T-helper 1 cell (primary cell): ENCODE data around the gene THSD1.
"Not testable (repeated sequence)": the region's sequence is repeated elsewhere in the genome, so short reads cannot be mapped to it uniquely, and the experiment has no call there.

Source experiments
- DNase-seq, 5 donors: peaks; one replicate each; pipeline ENCODE4 v3.0.0-alpha.2; 2012 to 2020

THSD1 gene

DNA sequence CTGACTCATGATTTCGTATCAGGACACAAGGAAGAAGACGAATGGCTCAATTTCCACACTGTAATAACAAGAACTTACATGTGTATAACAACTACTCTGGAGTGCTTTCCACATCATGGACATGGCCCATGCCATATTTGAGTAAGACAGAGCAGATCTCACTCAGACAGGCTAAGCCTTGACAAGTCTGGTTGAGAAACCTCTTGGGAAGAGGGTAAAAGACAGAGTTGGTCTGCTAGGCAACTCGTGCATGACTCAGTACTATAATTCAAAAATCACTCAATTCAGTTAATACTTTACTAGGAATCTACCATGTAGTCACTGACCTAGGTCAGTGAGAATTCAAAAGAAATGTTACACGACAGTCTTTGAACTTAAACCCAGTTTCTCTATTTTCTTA lies 5.7 kb upstream of the THSD1 start:
- no peak for DNase-seq

DNA sequence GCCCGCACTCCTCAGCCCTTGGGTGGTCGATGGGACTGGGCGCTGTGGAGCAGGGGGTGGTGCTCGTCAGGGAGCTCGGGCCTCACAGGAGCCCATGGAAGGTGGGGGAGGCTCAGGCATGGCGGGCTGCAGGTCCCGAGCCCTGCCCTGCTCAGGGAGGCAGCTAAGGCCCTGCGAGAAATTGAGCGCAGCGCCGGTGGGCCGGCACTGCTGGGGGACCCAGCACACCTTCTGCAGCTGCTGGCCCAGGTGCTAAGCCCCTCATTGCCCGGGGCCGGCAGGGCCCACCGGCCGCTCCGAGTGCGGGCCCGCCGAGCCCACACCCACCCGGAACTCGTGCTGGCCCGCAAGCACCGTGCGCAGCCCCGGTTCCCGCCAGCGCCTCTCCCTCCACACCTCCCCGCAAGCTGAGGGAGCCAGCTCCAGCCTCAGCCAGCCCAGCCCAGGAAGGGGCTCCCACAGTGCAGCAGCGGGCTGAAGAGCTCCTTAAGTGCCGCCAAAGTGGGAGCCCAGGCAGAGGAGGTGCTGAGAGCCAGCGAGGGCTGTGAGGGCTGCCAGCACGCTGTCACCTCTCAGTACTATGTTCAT lies 2.2 kb upstream of the THSD1 start:
- not testable (repeated sequence) for DNase-seq

DNA sequence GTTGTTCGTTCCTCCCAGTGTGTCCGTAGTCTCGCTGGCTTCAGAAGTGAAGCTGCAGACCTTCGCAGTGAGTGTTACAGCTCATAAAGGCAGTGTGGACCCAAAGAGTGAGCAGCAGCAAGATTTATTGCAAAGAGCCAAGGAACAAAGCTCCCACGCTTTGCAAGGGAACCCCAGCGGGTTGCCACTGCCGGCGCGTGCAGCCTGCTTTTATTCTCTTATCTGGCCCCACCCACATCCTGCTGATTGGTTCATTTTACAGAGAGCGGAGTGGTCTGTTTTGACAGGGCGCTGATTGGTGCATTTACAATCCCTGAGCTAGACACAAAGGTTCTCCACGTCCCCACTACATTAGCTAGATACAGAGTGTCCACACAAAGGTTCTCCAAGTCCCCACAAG lies 1.5 kb upstream of the THSD1 start:
- DNase-seq: not testable (repeated sequence)

DNA sequence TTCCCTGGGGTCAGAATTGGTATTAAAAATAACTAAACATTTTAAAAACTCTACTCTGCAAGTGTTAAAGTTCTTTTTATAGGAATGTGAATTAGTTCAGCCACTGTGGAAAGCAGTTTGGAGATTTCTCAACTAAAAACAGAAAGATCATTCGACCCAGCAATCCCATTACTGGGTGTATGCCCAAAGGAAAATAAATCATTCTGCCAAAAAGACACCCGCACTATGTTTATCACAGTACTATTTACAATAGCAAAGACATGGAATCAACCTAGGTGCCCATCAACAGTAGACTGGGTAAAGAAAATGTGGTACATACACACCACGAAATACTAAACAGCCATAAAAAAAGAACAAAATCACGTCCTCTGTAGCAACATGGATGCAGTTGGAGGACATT lies 657 bp upstream of the THSD1 start:
- no peak for DNase-seq

DNA sequence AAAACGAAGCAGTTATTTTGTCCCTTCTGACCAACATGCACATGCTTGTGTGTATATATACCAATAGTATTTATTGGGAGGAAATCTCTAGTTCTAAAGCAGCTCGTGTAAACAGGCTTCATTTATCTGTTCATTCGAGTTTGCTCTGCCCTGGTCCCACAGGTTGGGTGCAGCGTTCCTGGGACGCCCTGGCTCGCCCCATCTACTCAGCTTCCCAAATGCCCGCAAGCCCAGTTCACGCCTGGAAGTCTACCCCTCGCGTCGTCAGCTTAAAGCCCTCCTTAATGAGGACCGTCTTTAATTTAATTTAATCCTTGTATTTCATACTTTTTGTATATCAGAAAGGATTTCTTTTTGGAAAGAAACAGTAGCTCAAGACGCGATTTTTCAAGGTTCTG lies 604 bp downstream of the THSD1 start:
- DNase-seq: no peak

DNA sequence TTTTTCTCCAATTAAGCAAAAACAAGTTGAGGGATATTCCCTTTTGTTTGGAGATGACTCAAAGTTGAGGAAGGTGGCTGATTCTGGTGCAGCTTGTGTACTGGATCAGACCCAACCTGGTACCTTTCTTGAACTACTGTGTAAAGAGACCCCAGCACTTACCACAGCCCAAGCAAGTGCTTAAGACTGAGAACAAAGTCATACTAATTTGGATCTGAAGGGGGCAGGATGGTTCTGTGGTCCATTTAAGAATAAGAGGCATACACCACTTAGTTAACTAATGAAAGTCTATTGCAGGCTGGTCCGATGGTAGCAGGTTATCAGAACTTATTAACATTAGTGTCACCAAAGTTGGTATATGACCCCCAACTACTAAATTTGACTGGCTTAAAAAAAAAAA lies 6.3 kb downstream of the THSD1 start:
- no peak for DNase-seq

DNA sequence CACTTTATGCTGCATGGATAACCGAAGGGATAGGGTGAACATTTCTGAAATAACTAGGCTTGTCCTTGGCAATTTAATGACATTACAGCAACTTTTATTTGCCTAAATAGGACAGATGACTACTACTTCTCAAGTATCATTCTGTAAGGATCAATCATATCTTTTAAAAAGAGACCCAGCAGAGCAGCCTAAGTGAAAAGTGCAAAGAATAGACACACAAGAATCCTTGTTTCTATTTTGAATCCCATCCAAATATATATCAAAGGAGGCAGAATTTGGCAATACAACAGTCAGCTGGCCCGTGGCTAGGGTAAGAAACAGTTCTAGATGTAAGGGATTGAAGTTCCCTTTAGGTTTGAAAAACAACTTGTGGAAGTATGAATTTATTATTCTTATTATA lies 6.9 kb downstream of the THSD1 start:
- DNase-seq: no peak

DNA sequence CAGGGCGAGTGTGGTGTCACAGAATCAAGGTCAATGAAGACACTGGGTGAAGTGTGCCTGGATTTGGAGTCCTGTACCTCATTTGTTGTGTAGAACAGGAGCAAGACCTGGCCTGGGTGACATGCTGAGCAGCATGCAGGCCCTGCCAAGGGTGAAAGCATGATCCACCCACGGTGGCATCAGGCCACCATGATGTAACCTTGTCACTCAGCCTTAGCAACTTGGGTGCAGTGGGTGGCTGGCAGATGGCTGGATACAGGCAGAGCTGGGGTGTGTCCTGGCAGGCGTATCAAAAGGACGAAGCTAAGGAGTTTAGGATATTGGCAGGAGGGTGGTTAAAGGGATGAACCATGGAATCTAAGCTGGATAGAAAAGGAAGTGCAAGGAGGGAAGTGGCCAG lies 10.3 kb downstream of the THSD1 start:
- no peak for DNase-seq

DNA sequence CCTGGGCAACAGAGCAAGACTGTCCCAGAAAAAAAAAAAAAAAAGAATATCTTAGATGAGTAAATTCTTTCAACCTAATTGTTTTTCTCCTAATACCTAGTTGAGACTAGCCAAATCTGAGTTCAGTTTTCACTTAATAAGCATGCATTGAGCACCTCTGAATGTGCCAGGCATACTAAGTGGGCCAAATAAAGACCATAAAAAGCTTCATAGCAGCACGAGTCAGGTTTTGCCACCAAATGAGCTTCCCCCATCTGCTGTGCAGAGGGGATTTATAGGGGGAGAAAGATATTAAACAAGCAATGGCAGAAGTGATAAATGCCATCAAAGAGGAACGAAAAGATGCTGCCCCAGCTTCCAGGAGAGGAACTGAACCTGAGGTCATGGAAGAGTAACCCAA lies 11.4 kb downstream of the THSD1 start:
- no peak for DNase-seq

DNA sequence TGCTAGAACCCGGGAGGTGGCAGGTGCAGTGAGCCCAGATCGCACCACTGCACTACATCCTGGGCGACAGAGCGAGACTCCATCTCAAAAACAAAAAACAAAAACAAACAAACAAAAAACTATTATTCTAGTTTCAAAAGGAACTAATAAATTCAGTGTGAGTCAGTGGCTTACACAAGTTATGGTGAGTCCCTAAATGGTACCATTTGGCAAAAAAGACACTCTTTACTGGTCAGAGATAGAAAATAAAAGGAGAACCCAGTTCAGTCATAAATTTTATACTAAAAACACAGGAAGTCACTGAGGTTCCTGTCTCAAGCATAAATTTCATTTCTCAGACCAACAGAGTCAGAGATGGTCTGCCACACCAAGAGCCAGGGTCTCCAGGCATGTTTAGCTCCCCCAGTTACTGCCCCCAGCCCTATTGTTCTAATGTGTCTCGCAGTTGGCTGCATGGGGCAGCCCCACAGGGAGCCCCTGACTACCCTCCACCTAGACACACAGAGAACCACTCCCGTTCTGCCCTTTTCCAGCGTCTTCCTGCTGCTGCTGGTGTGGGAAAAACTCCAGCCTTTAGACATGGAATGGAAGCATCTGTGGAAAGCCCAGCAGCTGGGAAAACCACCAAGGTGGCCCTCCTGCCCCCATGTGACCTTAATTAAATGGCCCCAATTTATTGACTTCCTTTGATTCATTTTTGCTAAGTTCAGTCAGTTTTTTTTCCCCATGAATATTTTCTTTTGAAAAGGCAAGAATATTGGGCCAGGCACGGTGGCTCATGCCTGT lies 12.2 kb downstream of the THSD1 start:
- DNase-seq: no peak

DNA sequence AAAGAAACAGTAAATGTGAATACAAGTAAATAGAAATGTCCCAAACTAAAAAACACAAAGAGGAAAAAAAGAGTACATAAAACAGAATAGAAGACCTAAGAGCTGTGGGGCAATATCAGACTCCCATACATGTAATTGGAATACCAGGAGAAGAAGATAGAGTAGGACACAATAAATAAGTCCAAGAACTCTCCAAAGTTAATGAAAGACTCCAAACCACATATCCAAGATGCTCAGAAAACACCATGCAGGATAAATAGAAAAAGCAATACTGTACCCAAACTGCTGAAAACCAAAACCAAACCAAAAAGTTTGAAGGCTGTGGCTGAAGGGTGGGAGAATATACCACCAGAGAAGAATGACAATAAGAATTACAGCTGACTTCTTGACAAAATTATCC lies 18.3 kb downstream of the THSD1 start:
- no peak for DNase-seq

DNA sequence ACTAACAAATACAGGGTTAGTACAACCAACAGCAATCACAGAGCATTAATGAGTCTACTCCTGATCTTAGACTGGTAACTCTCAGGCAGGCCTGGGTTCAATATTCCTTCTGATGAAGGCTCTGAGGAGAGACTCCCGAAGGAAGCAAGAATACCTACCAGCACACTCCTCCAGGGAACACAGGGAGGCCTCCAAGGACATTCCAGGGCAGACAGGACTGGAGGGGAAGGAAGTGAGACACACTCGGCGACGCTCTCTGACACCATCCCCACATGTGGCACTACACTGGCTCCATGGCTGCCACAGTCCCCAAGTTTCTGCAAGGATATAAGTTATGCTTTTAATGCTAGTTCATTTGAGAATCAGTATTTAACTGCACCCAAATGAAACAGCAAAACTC lies 20.1 kb downstream of the THSD1 start:
- no peak for DNase-seq

DNA sequence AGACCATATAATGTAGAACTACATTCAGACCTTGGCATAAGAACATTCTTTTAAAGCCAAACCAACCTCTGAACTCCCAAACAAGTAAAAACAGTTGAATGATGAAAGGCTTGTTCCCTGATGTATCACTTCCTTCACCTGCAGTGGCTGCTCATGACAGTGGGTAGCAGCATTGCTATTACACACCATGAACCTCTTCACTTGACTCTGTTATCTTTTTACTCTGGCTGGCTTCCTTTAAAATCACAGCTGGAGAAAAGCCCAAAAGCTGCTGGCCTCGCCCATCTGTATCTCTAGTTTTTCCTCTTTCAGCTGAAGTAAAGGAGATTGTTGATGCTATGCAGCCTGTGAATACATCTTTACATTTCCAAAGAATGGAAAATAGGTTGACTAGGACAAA lies 22.6 kb downstream of the THSD1 start:
- no peak for DNase-seq

DNA sequence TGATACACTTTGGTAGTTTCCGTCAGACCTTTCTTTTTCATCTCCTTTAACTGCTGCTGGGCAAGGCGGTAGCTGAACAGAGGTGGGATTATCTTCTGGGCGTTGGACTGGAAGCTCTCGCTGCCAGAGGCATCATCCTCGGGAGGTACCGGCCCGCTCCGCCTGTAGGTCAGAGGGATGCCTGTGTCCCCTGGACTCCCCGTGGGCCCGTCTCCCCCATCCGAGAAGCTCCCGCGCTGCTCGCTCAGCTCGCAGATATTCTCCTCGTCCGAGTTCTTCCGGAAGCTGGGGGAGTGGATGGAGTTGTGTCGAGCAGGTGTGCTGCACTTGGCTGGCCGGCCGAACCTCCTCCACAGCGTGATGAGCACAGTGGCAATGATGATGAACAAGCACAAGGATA lies 27.7 kb downstream of the THSD1 start:
- no peak for DNase-seq

DNA sequence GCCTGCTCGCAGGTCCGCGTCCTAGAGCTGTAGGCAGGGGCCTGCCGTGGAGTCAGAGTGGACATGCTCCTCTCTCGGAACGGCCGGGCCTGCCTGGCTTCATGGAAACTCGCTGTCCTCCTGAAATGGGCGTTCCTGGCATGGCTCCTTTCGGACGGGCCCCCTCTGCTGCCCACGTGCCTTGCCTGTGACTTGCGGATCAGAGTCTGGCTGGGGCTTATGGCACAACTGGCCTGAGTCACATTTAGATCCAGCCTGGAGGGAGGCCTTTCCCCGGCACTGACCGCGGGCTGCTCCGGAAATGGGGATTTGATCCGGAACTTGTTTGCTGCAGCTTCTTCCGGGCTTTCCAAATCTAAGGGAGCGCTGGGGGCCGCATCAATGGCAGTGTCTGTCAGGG lies 28.1 kb downstream of the THSD1 start:
- DNase-seq: no peak

DNA sequence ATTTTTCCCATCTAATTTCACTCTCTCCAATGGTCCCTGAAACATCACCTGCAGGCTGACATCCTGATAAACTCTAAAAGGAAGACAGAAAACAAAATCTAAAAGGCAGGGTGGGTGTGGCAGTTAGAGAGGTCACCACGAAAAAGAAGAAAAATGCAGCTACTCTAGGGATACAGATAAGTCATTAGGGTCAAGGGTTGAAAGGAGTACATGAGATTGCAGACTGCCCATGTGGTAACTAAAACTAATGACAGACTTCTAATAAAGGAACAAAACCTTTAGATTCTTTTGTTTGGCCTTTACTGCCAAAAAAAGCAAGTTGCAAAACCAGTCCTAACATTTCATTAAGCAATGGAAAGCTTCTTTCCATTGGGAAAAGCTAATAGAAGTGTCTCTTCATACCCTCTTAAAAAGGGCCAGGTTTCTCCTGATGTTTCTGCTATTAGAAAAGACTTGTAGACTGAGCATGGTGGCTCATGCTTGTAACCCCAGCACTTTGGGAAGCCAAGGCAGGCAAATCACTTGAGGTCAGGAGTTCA lies 31.0 kb downstream of the THSD1 start:
- DNase-seq: no peak

DNA sequence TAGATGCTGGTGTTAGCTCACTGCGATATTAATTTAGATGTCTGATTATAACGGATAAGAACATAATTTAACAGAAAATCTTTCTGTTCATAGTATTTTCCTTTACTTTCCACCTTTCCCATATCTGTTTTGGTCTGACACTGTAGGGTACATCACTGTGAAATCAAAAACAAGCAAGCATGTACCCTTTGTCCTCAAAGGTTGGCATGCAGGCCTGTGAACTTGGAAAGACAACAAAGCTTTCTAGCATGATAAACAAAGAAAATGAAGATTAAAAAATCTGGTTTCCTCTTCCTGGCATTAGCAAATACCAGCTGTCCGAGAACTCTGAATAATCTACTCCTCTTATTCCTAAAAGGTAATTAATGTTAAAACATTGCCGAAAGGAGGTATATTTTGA lies 31.6 kb downstream of the THSD1 start:
- DNase-seq: no peak

DNA sequence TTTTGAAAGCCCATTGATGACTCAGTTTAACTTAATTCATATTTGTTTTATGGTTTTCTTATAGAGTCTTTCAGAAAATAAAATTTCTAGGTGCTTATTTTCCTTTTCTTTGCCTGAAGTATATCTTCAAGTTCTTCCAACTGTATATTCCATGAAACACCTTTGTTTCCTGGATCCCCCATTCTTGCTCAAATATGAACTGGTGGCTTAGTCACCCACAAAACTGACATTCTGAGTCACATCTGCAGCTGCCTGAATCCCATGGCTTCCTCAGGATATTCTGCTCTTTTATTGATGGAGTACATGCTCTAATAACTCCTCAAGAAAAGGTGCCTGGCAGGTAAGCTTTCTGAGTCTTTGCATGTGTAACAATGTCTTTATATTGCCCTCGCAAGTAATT lies 32.7 kb downstream of the THSD1 start:
- not testable (repeated sequence) for DNase-seq

DNA sequence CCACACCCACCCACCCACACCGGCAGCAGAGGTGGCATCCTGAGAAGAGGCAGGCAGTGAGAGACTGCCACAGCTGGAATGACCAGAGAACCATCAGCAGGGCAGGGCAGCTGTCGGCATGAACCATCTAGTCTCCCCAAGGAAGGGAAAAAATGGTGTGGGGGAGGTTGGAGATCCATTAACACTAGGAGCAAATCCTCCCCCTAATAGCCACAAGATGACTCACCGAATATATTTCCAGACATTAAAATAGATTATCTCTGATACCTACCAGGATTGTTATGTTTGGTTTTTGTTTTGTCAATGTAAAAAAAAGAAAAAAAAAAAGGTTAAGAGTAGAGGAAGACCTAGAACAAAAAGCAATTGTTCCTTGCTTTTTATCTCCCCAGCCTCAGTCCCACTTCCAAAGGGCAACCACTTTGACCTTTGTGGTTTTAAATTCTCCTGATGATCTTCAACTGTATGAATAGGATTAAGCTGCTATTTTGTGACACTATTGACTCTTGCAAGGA lies 34.2 kb downstream of the THSD1 start:
- no peak for DNase-seq

DNA sequence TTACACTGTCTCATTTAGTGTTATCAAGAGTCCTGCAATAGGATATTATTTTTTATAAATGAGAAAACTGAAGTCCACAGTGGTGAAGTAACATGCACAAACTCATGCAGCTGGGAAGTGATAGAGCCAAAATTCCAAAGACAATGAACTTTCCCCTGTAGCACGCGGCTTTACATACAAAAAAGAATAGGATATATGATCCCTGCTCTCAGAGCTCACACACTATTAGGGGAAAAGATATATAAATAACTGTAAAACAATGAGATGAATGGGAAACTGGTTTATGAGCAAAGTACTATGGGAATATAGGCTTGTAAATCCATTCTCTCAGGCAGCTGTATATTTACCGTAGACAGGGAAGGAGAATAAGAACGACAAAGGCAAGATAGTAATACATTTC lies 39.7 kb downstream of the THSD1 start:
- no peak for DNase-seq

DNA sequence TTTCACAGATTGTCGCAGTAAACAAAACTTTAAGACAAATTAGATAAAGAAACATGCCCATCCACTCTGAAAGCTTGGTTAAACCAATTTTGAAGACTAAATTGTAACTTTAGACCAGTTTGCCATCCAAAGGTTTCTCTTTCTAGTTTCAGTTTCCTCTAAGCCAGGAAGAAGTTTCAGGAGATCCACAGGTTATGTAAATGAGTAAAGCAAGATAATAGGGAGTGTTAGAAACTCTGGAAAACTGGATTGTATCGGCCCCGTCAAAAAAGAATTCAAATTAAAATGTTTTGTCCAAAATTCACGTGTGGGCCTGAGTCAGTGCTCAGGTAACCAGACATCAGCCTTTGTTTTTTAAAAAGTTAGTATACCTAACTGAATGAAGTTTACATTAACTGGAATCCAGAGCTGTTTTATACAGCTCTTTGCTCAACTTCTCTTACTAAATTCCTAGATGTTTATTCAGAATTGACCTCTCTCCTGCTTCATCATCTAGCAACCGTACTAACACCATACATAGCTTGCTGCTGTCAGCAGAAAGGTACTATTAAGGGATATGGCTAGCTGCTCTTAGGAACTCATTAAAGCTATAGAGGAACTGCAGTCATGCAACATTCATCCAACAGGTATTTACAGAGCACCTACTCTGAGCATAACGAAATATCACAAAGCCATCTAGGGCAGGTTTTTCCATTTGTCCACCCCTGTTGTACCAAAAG lies 43.6 kb downstream of the THSD1 start:
- DNase-seq: not testable (repeated sequence)

DNA sequence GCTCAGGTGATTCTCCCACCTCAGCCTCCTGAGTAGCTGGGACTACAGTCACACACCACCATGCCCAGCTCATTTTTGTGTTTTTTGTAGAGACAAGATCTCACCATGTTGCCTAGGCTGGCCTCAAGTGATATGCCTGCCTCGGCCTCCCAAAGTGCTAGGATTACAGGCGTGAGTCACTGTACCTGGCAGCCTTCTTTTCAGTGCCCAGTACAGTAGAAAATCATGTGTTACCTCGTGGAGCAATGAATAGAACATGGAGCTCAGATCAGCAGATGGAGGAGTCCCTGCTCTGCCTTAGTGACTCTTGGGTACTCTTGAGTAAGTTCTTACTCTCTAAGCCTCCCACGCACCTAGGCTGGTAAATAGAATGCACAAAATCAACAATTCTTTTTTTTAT lies 44.7 kb downstream of the THSD1 start:
- DNase-seq: no peak

DNA sequence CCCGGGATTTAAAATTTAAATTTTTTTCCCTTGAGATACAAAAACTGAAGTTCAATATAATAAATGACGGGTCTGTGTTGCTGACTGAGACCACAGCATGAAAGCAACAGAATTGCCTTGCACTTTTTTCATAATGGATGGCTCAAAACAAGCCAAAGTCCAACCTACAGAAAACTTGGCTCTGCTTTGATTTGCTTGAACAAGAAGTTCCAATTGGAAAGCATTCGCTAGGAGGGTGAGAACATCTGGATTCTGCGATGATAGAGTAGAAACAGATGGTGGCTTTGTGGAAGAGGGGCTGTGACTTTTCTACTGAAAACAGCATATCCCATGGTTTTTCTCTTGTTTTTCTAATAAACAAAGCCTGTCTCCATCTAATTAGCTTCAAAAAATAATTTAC lies 46.4 kb downstream of the THSD1 start:
- no peak for DNase-seq

DNA sequence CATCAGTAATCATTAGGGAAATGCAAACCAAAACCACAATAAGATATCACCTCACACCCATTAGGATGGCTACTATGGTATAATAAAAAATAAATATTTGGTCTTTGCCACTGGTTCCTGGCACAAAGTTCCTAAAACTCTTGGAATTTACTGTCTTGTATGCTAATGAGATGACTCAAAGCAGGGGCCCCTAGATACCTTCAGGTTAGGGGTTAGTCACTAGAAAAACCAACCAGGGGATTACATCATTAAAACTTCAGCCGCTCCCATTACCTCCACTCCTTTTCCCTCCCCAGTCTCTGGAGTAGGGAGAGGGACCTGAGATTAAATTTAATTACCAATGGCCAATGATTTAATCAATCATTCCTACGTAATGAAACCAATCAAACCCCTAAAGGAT lies 49.6 kb downstream of the THSD1 start:
- DNase-seq: no peak
